CD4-positive, alpha-beta T cell treated with Interleukin-1 beta for 1 hour (primary cell): Measurements from ENCODE around the gene PDE6C.

Source experiments
- DNase-seq, 2 donors: peaks; one replicate each; pipeline ENCODE4 v3.0.0-alpha.2; 2020 to 2022

The PDE6C gene

GRCh38 chr10:93595378-93596161, 16.8 kb upstream of the PDE6C start:
- DNase-seq = no peak

- no peak for DNase-seq
Observed at GRCh38 chr10:93596539-93596938, 15.8 kb upstream of the PDE6C start.

- no peak for DNase-seq
Observed at GRCh38 chr10:93597075-93597599, 15.2 kb upstream of the PDE6C start.

GRCh38 chr10:93598157-93598556, 14.2 kb upstream of the PDE6C start:
- no peak for DNase-seq

DNA sequence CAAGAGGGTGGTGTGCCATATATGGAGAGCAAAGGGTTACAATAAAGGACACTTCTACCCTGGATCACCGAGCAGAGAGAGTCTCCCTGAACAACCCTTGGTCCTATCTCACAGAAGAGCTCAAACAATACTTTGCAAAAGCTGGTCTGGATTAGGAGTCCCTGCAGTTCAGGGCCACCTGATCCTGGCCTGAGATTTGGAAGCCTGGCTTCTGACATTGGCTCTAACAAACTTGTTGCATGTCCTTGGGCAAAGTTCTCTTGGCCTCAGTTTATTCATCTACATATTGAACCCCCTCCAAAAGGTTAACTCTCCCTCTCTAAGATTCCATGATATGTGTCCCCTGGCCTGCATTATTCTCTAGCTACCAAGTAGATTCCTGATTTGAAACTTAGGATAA, 13.0 kb upstream of the PDE6C start:
- no peak for DNase-seq

DNA sequence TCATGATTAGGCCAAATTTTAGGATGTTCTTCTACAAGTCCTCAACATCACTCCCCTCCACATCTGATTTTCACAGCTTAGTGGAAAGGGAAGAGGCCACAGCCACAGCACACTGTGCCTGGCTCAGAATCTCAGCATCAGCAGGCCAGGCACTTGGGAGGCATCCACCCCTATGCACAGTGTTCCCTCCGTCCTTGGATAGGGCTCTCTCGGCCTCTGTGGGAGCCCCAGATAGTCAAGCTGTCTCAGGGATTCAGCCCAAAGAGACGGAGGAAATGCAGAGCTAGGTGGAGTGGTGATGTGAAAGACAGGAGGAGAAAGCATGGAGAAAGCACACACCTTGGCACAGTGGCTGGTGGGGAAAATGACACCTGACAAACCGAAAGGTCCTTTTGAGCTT, 12.6 kb upstream of the PDE6C start:
- no peak for DNase-seq

GRCh38 chr10:93600446-93601145, 11.7 kb upstream of the PDE6C start:
- no peak for DNase-seq

DNA sequence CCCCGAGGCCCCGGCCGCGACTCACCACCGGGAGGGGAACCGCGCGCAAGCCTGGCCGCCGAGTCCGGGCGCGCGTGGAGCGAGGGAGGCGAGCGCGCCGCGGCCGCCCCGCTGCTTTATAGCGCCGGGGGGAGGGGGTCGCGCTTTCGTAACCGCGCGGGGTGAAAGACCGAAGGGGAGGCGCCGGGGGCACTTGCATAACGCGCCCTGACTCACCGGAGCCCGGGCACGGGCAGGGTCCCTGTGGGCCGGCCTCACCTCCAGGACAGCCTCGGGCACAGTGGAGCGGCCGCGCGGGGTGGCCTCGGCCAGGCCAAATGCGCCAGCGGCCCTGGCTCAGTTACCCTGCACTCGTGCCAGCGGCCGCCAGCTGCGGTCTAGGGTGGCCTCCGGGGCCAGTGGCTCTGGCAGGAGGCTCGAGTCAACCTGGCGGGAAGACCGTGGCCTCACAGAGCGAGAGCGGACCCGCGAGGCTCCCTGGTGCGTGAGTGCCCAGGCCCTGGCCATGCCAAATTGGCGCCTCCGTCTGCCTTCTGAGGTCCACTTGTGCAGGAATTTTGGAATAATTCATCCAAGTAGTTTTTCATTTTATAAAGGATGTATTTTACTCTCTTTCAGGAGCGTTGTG, 11.1 kb upstream of the PDE6C start, which contains the start of gene RBP4:
Gene RBP4, minus strand, starts transcription at position 90 of the 628 bp plus-strand sequence. CDS start 207 bp downstream, outside the sequence.
- DNase-seq = no peak

- no peak for DNase-seq
Observed at GRCh38 chr10:93601774-93602162, 10.6 kb upstream of the PDE6C start.

DNA sequence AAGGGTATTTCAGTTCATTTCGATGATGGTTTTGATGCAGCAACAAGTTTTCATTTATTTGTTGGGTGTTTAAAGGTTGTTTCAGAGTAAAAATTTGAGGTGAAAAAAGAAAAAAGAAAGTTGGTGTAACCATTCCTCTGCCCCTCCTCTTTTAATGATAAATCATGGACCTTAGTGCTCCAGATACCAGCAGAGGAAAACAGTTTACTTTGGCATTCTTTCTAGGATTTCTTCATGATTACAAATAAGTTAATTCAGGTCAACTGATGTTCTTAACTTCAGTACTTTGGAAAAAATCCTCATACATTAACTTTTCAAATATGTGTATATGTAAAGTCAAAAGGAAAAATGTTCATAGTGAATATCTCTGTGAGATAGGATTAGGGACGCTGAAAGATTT, 9.3 kb upstream of the PDE6C start:
- DNase-seq = no peak

DNA sequence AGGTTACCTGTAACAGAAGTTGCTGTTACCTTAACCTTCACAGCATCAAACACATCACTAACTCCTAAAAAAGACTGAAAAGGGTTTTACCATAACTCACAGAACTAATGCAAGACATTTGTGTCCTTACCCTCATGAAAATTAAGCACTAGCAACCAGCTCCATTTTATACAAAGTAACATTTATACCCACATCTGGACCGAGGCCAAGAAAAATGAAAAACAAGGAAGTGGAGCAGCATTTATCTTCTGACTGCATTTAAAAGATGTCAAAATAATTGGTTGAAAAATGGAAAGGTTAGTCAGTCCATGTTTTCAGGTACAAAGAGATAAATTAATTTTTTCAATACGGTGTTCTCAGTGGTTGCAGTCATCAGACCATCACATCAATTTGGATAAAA, 8.2 kb upstream of the PDE6C start:
- no peak for DNase-seq

- DNase-seq = no peak
Observed at GRCh38 chr10:93608421-93608820, 3.9 kb upstream of the PDE6C start.

DNA sequence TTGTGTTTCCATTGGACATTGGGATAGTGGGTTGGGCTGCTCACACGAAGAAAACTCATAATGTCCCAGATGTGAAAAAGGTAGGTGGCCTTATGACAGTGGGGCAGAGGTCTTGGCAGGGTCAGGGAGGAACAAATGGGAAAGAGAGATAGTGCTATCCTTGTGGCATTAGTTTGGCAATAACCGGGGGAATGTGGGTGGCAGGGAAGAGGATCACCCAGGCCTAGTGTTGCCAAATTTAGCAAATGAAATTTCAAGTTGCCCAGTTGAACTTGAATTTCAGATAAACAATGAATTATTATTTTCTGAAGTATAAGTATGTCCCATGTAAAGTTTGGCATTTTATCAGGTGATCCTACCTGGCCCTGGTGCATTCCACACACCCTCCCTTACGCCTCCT, 789 bp downstream of the PDE6C start:
- no peak for DNase-seq

DNA sequence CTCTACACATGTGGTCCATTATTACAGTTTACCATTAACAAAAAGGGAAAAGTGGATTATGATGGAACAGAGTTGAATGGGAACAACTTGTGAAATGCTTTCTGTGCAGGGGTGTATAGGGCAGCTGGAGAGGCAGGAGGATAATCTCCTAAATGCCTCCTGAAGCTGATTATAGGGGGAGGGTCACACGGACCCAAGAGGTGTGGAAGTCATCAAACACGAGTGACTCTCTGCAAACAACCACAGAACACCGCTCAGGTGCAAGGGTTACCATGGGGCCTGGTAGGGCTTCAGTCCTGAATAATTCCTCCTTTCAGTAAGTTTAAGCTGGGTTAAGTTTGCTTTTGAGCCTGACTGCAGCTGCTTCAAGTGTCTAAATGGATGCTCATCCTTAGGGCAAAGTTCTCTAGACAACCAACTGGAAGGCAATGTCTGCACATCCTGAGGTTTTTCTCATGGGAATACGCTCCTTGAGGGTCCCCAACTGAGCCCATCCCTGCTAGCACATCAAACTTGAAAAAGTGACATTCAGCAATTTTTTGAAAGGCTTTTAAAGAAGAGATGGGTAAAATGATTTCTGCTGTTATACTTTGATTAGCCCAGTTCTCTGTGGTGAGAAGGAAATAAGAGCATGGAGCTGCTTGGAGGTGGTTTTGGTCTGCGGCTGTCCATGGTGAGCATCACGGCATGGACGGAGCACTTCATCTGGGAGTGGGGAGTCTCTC, 1.9 kb downstream of the PDE6C start:
- DNase-seq = no peak

- DNase-seq = no peak
Observed at GRCh38 chr10:93615576-93616235, 3.4 kb downstream of the PDE6C start.

GRCh38 chr10:93620925-93621324, 8.6 kb downstream of the PDE6C start:
- DNase-seq = no peak

- no peak for DNase-seq
Observed at GRCh38 chr10:93622942-93623341, 10.6 kb downstream of the PDE6C start.

- DNase-seq = no peak
Observed at GRCh38 chr10:93628858-93629257, 16.5 kb downstream of the PDE6C start.

GRCh38 chr10:93629647-93630305, 17.4 kb downstream of the PDE6C start:
- DNase-seq = no peak

GRCh38 chr10:93630625-93631557, 18.6 kb downstream of the PDE6C start:
- DNase-seq = no peak

GRCh38 chr10:93639791-93640190, 27.5 kb downstream of the PDE6C start:
- no peak for DNase-seq
